ENCODE measurements around the gene DENND1A.

DNA sequence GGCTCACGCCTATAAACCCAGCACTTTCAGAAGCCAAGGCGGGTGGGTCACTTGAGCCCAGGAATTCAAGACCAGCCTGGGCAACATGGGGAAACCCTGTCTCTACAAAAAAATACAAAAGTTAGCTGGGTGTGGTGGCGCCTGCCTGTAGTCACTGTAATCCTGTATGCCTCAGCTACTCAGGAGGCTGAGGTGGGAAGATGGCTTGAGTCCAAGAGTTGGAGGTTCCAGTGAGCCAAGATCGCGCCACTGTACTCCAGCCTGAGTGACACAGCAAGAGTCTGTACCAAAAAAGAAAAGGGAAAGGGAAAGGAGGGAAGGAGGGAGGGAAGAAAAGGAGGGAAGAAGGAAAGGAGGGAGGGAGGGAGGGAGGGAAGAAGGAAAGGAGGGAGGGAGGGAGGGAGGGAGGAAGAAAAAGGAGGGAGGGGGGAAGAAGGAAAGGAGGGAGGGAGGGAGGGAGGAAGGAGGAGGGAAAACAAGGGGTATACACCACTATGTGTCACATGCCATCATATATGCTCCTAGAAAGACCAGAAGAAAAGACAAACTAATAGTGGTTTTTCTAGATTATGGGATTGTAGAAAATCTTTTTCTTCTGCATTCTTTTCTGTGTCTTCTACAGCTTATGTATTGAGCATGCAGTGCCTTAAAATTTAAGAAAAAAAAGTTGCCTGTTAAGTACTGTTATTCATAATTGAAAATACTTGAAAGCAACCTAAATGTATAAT, 240.1 kb downstream of the DENND1A start:
- no peak for TF ChIP-seq POLR2A (IDR thresholded peaks at IDR 0.05)
- no peak for TF ChIP-seq CTCF (IDR thresholded peaks at IDR 0.05)
